HepG2 (cell line): Measurements from ENCODE around the gene TMTC4. TPM values are rescaled to one million over a fixed set of nuclear protein-coding genes. Genes with fewer than 3 reads are reported as not detected.
A peak's percentile ranks its signal among the peaks of the same experiment; 100 is the strongest.

Source experiments
- BCL6 ChIP-seq: IDR thresholded peaks from 2 replicates; pipeline ENCODE4 v1.6.1; 2016; ENCODE audit warnings: missing genetic modification reagents, missing compliant biosample characterization
- DMAP1 ChIP-seq: IDR thresholded peaks from 2 replicates; pipeline ENCODE4 v1.6.1; 2016
- ELF1 ChIP-seq: sonication (generic); formaldehyde crosslinking; IDR thresholded peaks from 2 replicates; pipeline ENCODE4 v1.4.0; 2020; ENCODE audit warnings: missing genetic modification reagents
- EZH2 ChIP-seq: conservative IDR thresholded peaks from 2 replicates; pipeline ENCODE4 v1.6.1; 2012; ENCODE audit warnings: mild to moderate bottlenecking, low read depth, low read length, moderate library complexity
- HDAC2 ChIP-seq: sonication (generic); formaldehyde crosslinking; IDR thresholded peaks from 2 replicates; pipeline ENCODE4 v1.4.0; 2020; ENCODE audit warnings: missing genetic modification reagents
- HOXA3 ChIP-seq: sonication (generic); formaldehyde crosslinking; IDR thresholded peaks from 2 replicates; pipeline ENCODE4 v1.5.0; 2020; ENCODE audit warnings: missing genetic modification reagents
- HOXA5 ChIP-seq: sonication (generic); formaldehyde crosslinking; IDR thresholded peaks from 2 replicates; pipeline ENCODE4 v1.4.0; 2020; ENCODE audit warnings: missing genetic modification reagents
- MED1 ChIP-seq: sonication (generic); formaldehyde crosslinking; IDR thresholded peaks from 2 replicates; pipeline ENCODE4 v1.4.0; 2020; ENCODE audit warnings: missing genetic modification reagents
- MTA1 ChIP-seq: sonication (generic); formaldehyde crosslinking; IDR thresholded peaks from 2 replicates; pipeline ENCODE4 v1.4.0; 2020; ENCODE audit warnings: missing genetic modification reagents, mild to moderate bottlenecking, borderline replicate concordance
- MXD4 ChIP-seq: IDR thresholded peaks from 2 replicates; pipeline ENCODE4 v1.6.1; 2016; ENCODE audit warnings: mild to moderate bottlenecking, missing biosample characterization, missing genetic modification reagents
- PATZ1 ChIP-seq: sonication (generic); formaldehyde crosslinking; IDR thresholded peaks from 2 replicates; pipeline ENCODE4 v1.4.0; 2020; ENCODE audit warnings: missing genetic modification reagents
- PAWR ChIP-seq: sonication (generic); formaldehyde crosslinking; IDR thresholded peaks from 2 replicates; pipeline ENCODE4 v1.4.0; 2020; ENCODE audit warnings: missing genetic modification reagents, mild to moderate bottlenecking, borderline replicate concordance
- PBX2 ChIP-seq: IDR thresholded peaks from 2 replicates; pipeline ENCODE4 v1.6.1; 2016; ENCODE audit warnings: control low read depth
- SALL1 ChIP-seq: sonication (generic); formaldehyde crosslinking; IDR thresholded peaks from 2 replicates; pipeline ENCODE4 v1.8.0; 2022; ENCODE audit warnings: mild to moderate bottlenecking, missing genetic modification reagents
- SNAPC5 ChIP-seq: sonication (generic); formaldehyde crosslinking; IDR thresholded peaks from 2 replicates; pipeline ENCODE4 v1.8.1; 2023; ENCODE audit warnings: mild to moderate bottlenecking, missing genetic modification reagents, borderline replicate concordance
- SRF ChIP-seq: IDR thresholded peaks from 2 replicates; pipeline ENCODE4 v1.6.1; 2011; ENCODE audit warnings: mild to moderate bottlenecking, low read depth, low read length, moderate library complexity
- ZNF136 ChIP-seq: sonication (generic); formaldehyde crosslinking; IDR thresholded peaks from 2 replicates; pipeline ENCODE4 v1.8.1; 2022; ENCODE audit warnings: low read depth, mild to moderate bottlenecking, moderate library complexity, missing genetic modification reagents
- ZNF256 ChIP-seq: sonication (generic); formaldehyde crosslinking; conservative IDR thresholded peaks from 2 replicates; pipeline ENCODE4 v1.4.0; 2020; ENCODE audit warnings: missing genetic modification reagents
- ZNF878 ChIP-seq: sonication (generic); formaldehyde crosslinking; IDR thresholded peaks from 2 replicates; pipeline ENCODE4 v1.8.1; 2023; ENCODE audit warnings: mild to moderate bottlenecking, missing genetic modification reagents, moderate library complexity
- polyA plus RNA-seq, 8 experiments: library from polyadenylated mRNA; depleted of rRNA in 3 of 8; stranded (reverse) in 7 of 8; unstranded in 1 of 8; fragments of >200 nt; fragmentation: Illumina TruSeq in 4 of 8; extraction: Trizol in 4 of 8; gene quantifications; 2 replicates each; pipeline versions ENCODE4 v1.2.1 to v1.2.3, GENCODE V29; 2011 to 2016; ENCODE audit warnings: low read depth in 4 of 8, missing spikeins in 1 of 8, mixed read lengths in 1 of 8; ENCODE audit not compliant: insufficient read depth in 1 of 8
- total RNA-seq, 5 experiments: library from RNA; depleted of rRNA; stranded (reverse); fragments of >200 nt; fragmentation: Illumina TruSeq; extraction: Trizol; gene quantifications; 2 replicates each; pipeline ENCODE4 v1.2.3, GENCODE V29; 2016; ENCODE audit warnings: low read depth in 1 of 5
- TF ChIP-seq, protein P1 (sequence below): sonication (generic); formaldehyde crosslinking; IDR thresholded peaks from 2 replicates; pipeline ENCODE4 v1.5.1; 2020; ENCODE audit warnings: missing genetic modification reagents, mild to moderate bottlenecking, borderline replicate concordance
- TF ChIP-seq, protein P2 (sequence below): sonication (generic); formaldehyde crosslinking; IDR thresholded peaks from 2 replicates; pipeline ENCODE4 v1.4.0; 2020; ENCODE audit warnings: mild to moderate bottlenecking, missing genetic modification reagents
- TF ChIP-seq, protein P3 (sequence below): sonication (generic); formaldehyde crosslinking; IDR thresholded peaks from 2 replicates; pipeline ENCODE4 v1.4.0; 2020; ENCODE audit warnings: mild to moderate bottlenecking, missing genetic modification reagents

The TMTC4 gene
- total and polyA plus RNA-seq, 2 of the 13 experiments (the other 11 are each of a cell fraction or from before 2014, with no cell fraction given), result 16.0 to 22.6 TPM

DNA sequence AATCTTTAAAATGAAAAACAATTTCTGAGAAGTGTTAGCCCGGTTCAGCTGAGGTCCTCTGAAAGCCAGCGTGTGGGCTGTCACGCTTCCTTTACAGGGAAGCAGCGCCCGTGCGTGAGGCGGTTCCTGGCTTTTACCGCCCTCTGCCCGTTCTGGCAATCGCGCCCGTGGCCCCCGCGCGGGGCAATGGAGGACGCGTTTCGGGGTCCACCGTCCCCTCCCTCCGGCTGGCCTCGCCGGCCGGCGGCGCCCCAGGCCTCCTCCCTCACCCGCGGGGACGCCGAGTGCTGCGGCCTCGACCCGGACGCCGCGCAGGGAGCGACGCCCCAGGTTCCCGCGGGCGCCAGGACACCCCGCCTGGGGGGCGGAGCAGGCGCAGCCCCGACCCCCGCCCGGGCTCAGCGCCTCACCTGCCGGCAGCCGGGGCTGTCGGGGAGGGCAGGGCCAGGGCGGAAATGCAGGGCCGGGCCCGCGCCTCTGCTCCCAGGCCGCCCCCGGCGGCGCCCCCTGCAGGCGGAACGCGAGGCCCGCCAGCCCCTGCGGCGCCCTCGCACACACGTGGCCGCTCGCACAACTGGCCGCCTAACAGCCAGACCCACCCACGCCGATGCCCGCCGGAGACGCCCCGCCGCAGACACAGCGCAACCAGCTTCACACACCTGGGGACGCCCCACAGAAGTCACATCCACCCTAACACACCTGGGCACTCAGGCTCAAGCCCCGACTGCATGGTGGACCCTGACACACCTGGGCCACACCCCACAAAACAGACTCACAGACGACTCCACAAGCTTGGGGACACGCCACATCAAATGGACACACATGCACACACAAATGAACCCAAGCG lies 86.0 kb downstream of the TMTC4 start, which contains the start of gene GGACT (continued):
- TF ChIP-seq, protein P1, sequence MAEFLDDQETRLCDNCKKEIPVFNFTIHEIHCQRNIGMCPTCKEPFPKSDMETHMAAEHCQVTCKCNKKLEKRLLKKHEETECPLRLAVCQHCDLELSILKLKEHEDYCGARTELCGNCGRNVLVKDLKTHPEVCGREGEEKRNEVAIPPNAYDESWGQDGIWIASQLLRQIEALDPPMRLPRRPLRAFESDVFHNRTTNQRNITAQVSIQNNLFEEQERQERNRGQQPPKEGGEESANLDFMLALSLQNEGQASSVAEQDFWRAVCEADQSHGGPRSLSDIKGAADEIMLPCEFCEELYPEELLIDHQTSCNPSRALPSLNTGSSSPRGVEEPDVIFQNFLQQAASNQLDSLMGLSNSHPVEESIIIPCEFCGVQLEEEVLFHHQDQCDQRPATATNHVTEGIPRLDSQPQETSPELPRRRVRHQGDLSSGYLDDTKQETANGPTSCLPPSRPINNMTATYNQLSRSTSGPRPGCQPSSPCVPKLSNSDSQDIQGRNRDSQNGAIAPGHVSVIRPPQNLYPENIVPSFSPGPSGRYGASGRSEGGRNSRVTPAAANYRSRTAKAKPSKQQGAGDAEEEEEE, result no peak
- TF ChIP-seq ZNF136 (no peak), SNAPC5 (CRISPR knock-in tag) (no peak), ZNF878 (CRISPR knock-in tag) (no peak), ZNF256 (no peak), MXD4 (CRISPR knock-in tag) (0 out of 2 replicates have a peak, but pooled peaks have one; percentile 61), ELF1 (no peak), SRF (no peak), HDAC2 (CRISPR knock-in tag) (no peak), MTA1 (CRISPR knock-in tag) (peak; percentile 47; the same call in 1 of the 2 replicates), HOXA3 (CRISPR knock-in tag) (peak; percentile 93), PBX2 (CRISPR knock-in tag) (no peak), EZH2 (no peak), PAWR (CRISPR knock-in tag) (no peak), SALL1 (peak; percentile 90), PATZ1 (peak; percentile 75), MED1 (peak; percentile 26; the same call in 1 of the 2 replicates), BCL6 (CRISPR knock-in tag) (0 out of 2 replicates have a peak, but pooled peaks have one; percentile 28), DMAP1 (CRISPR knock-in tag) (peak; percentile 78), HOXA5 (CRISPR knock-in tag) (no peak)
- TF ChIP-seq, protein P2, sequence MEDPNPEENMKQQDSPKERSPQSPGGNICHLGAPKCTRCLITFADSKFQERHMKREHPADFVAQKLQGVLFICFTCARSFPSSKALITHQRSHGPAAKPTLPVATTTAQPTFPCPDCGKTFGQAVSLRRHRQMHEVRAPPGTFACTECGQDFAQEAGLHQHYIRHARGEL (CRISPR knock-in tag), result 0 out of 2 replicates have a peak, but pooled peaks have one; percentile 54
- TF ChIP-seq, protein P3, sequence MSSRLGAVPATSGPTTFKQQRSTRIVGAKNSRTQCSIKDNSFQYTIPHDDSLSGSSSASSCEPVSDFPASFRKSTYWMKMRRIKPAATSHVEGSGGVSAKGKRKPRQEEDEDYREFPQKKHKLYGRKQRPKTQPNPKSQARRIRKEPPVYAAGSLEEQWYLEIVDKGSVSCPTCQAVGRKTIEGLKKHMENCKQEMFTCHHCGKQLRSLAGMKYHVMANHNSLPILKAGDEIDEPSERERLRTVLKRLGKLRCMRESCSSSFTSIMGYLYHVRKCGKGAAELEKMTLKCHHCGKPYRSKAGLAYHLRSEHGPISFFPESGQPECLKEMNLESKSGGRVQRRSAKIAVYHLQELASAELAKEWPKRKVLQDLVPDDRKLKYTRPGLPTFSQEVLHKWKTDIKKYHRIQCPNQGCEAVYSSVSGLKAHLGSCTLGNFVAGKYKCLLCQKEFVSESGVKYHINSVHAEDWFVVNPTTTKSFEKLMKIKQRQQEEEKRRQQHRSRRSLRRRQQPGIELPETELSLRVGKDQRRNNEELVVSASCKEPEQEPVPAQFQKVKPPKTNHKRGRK (CRISPR knock-in tag), result no peak
